Measurements from ENCODE around the gene NXPH4. TPM values are rescaled to one million over a fixed set of nuclear protein-coding genes. Genes with fewer than 3 reads are reported as not detected.
A peak's percentile ranks its signal among the peaks of the same experiment; 100 is the strongest.

Gene NXPH4
- total and polyA plus RNA-seq, 2 donors (not counting 1 experiment from before 2014, with no cell fraction given), result 3.5 to 8.6 TPM

DNA sequence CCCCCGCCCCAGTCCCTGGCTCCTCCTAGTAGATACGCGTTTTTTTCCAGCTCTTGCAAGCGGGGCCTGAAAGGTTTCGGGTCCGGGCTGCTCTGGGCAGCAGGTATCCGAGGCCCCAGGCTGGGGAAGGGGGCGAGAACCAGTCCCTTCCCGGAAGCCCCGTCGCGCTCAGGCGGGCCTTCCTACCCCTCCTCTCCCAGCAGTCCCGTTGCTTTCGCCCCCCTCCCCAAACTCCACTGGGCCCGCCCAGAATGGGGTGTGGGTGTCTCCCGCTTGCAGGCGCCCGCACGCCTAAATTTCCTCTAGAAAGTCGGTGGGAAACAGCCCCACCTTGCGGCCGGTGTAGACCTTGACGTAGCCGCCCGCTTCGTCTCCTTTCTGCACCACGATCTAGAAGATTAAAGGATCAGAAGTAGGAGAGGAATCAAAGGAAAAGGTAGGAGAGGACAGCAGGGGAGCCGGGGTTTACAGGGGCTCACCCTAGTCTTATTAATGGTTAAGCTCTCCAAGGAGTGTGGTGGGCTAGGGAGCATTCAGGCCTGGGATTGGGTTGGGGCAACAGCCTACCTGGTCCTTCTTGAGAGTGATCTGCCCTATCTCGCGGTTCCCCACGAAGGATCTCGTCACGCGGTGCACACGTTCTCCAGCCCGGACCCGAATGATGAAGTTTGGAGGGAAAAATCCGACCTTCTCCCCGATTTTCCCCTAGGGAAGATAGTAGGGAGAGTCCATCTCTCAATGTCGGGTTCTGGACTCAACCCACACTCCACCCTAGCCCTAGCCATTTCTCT lies 27.1 kb downstream of the NXPH4 start:
- ATAC-seq (ENCODE audit: low read depth) (no peak), DNase-seq (peak; percentile 88)
- peak overlapping the region; percentile 66 for H3K27ac Mint-ChIP-seq
- Histone ChIP-seq H3K27me3 (replicated peaks in 1 of 4; ENCODE audit: control extremely low read depth in 1 of 4, control insufficient read depth in 3 of 4, insufficient read depth in 4 of 4, low read length in 3 of 4) (peaks cover 0 to 49% (median 20%) of the 10 kb centered on the region in 4 experiments), H3K4me3 (ENCODE audit: control extremely low read depth in 1 of 5, extremely low read depth in 1 of 5, insufficient read depth in 1 of 5, low read depth in 2 of 5, low read length in 4 of 5) (peak overlapping the region in 4 of 5 experiments; percentile 35 to 58 (median 47)), H3K9me3 (ENCODE audit: control extremely low read depth in 1 of 3, control insufficient read depth in 2 of 3, insufficient read depth in 1 of 3, low read length in 2 of 3) (peaks cover 0 to 13% (median 0%) of the 10 kb centered on the region in 3 donors), H3K27ac (ENCODE audit: low read length in 2 of 2) (no peak overlapping the region), H3K9ac (ENCODE audit: low read length) (peak overlapping the region; percentile 55), H4K20me1 (ENCODE audit: control insufficient read depth, insufficient read depth, low read length, poor library complexity, severe bottlenecking) (peaks cover 8% of the 10 kb centered on the region), H3K4me2 (replicated peaks; ENCODE audit: low read depth, low read length, poor library complexity, severe bottlenecking) (peak overlapping the region; percentile 95), H3K36me3 (replicated peaks in 1 of 2; ENCODE audit: control extremely low read depth in 1 of 2, control insufficient read depth in 1 of 2, extremely low read depth in 1 of 2, insufficient read depth in 2 of 2, low read length in 1 of 2) (no peaks in the 10 kb centered on the region), H3K79me2 (ENCODE audit: control insufficient read depth, insufficient read depth, low read length) (peaks cover 1% of the 10 kb centered on the region), H3K4me1 (ENCODE audit: control insufficient read depth in 2 of 2, insufficient read depth in 2 of 2, low read length in 2 of 2) (peaks cover 48 to 58% of the 10 kb centered on the region in 2 donors), H2AFZ (ENCODE audit: insufficient read depth, low read depth, low read length, poor library complexity, severe bottlenecking) (no peak overlapping the region)
- H3K27me3 Mint-ChIP-seq, result peaks cover 3% of the 10 kb centered on the region
- ChIA-PET CTCF (interaction anchor here (0.8 to 31.1 kb wide), 24 partner anchors 9 to 598 kb away, joined by 3 to 838 read pairs (median 4); partner anchors contain the start of genes ATP5F1B, LRP1, NXPH4 and SHMT2), POLR2A (interaction anchor here (1.5 to 11.2 kb wide), 3 partner anchors 14 to 29 kb away, joined by 8 to 110 read pairs (median 89); partner anchors contain the start of genes NXPH4 and SHMT2)
- peak overlapping the region; percentile 89 for H3K4me3 Mint-ChIP-seq
- H3K4me1 Mint-ChIP-seq, result peaks cover 56% of the 10 kb centered on the region
- no peaks in the 10 kb centered on the region for H3K9me3 Mint-ChIP-seq (ENCODE audit: insufficient read depth)
- intact Hi-C loops (cut with micrococcal nuclease), result loop anchor here (1.0 to 5.0 kb wide), 4 partner anchors 30 to 176 kb away; partner anchors contain the start of gene STAT6
- WGBS (ENCODE audit: insufficient coverage), result 6% methylated on average over 20 of the region's 41 CpGs
- no peak for TF ChIP-seq EZH2 (IDR thresholded peaks at IDR 0.05; ENCODE audit: borderline replicate concordance, insufficient read depth, low read depth, low read length, poor library complexity, severe bottlenecking)
- TF ChIP-seq, protein P1, sequence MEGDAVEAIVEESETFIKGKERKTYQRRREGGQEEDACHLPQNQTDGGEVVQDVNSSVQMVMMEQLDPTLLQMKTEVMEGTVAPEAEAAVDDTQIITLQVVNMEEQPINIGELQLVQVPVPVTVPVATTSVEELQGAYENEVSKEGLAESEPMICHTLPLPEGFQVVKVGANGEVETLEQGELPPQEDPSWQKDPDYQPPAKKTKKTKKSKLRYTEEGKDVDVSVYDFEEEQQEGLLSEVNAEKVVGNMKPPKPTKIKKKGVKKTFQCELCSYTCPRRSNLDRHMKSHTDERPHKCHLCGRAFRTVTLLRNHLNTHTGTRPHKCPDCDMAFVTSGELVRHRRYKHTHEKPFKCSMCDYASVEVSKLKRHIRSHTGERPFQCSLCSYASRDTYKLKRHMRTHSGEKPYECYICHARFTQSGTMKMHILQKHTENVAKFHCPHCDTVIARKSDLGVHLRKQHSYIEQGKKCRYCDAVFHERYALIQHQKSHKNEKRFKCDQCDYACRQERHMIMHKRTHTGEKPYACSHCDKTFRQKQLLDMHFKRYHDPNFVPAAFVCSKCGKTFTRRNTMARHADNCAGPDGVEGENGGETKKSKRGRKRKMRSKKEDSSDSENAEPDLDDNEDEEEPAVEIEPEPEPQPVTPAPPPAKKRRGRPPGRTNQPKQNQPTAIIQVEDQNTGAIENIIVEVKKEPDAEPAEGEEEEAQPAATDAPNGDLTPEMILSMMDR (IDR thresholded peaks at IDR 0.05), result peak; percentile 70

Measured in B cell (primary cell).